Measurements from ENCODE around the gene FOXJ1.

FOXJ1 gene

DNA sequence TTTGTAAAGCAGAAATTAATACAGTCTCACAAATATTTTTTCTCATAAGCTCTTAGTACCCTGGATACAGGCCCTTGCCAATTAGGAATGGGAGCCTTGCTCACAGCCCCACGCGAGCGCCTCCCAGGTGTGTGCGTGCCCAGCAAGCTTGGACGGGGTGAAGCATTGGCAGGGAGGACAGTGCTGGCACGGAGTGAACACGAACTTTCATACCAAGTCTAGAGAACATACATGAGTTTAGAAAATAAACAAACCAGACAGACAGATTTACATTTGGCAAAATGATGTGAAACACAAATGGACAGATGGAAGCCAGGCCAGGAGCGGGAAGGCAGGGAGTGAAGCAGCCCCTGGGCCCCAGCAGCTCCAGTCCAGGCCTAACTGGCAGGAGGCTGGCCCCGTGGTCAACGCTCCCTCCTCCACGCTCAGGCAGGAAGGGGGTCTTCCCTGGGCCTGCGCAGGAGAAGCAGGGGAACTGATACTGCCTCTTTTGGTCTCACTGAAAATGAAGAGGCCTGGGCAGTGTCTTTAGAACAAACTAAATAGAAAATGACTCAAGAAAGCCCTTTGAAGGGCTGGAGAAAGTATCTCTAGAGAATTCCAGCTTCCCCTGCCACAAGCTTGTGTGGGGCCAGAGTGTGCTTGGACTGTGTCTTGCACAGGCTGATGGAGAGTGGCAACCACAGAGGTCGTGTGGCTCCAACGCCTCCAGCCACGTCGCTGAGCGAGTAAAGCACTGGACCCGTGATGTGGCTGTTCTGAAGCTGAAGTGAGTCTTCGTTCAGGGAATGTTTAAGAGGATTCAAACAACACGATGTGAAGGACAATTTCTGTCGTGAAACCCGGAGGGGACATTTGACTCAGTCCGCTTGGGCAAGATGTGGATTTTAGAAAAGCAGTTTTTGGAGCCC, 9.9 kb upstream of the FOXJ1 start:
- Histone ChIP-seq H3K36me3 (ENCODE audit: insufficient read depth) (no peaks in the 10 kb centered on the region), H3K9ac (no peak overlapping the region), H3K79me2 (ENCODE audit: insufficient read depth, low read depth) (no peaks in the 10 kb centered on the region), H2AFZ (ENCODE audit: low read depth) (no peak overlapping the region), H3K27ac (no peak overlapping the region), H3K4me3 (IDR thresholded peaks at IDR 0.05; ENCODE audit: insufficient read depth, low read depth, low read length) (no peak overlapping the region), H3K4me2 (no peak overlapping the region), H4K20me1 (ENCODE audit: insufficient read depth) (no peaks in the 10 kb centered on the region), H3K27me3 (ENCODE audit: insufficient read depth, low read depth) (no peaks in the 10 kb centered on the region), H3K4me1 (ENCODE audit: low read depth, poor library complexity, severe bottlenecking) (no peaks in the 10 kb centered on the region)
- TF ChIP-seq, protein P1, sequence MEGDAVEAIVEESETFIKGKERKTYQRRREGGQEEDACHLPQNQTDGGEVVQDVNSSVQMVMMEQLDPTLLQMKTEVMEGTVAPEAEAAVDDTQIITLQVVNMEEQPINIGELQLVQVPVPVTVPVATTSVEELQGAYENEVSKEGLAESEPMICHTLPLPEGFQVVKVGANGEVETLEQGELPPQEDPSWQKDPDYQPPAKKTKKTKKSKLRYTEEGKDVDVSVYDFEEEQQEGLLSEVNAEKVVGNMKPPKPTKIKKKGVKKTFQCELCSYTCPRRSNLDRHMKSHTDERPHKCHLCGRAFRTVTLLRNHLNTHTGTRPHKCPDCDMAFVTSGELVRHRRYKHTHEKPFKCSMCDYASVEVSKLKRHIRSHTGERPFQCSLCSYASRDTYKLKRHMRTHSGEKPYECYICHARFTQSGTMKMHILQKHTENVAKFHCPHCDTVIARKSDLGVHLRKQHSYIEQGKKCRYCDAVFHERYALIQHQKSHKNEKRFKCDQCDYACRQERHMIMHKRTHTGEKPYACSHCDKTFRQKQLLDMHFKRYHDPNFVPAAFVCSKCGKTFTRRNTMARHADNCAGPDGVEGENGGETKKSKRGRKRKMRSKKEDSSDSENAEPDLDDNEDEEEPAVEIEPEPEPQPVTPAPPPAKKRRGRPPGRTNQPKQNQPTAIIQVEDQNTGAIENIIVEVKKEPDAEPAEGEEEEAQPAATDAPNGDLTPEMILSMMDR (conservative IDR thresholded peaks at IDR 0.05; ENCODE audit: low read depth, low read length): no peak

DNA sequence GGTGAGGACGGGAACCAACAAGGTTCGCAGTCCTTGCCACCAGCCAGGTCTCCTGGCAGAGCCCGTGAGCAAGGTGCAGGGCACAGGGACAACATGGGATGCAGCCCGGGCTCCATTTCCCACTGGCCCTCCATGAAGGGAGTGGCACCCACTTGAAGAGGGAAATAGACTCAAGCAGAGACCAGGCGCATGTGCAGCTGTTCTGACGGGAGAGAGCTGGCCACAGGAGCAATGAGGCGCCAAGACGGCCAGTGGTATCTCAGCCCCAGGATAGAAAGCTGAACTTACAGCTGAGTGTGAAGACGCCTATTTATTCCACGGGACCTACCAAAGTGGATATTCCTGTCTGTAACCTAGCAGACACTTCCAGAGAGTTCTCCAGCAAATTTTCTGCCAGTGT, 8.2 kb upstream of the FOXJ1 start:
- H4K20me1 ChIP-seq (ENCODE audit: insufficient read depth): no peaks in the 10 kb centered on the region
- H3K27me3 ChIP-seq (ENCODE audit: insufficient read depth, low read depth): no peaks in the 10 kb centered on the region
- no peak overlapping the region for H3K4me3 ChIP-seq (IDR thresholded peaks at IDR 0.05; ENCODE audit: insufficient read depth, low read depth, low read length)
- H3K27ac ChIP-seq: no peak overlapping the region
- H3K79me2 ChIP-seq (ENCODE audit: insufficient read depth, low read depth): no peaks in the 10 kb centered on the region
- no peak overlapping the region for H3K4me2 ChIP-seq
- TF ChIP-seq, protein P1 (conservative IDR thresholded peaks at IDR 0.05; ENCODE audit: low read depth, low read length): no peak
- H3K9ac ChIP-seq: no peak overlapping the region
- no peaks in the 10 kb centered on the region for H3K36me3 ChIP-seq (ENCODE audit: insufficient read depth)
- H2AFZ ChIP-seq (ENCODE audit: low read depth): no peak overlapping the region
- no peaks in the 10 kb centered on the region for H3K4me1 ChIP-seq (ENCODE audit: low read depth, poor library complexity, severe bottlenecking)

DNA sequence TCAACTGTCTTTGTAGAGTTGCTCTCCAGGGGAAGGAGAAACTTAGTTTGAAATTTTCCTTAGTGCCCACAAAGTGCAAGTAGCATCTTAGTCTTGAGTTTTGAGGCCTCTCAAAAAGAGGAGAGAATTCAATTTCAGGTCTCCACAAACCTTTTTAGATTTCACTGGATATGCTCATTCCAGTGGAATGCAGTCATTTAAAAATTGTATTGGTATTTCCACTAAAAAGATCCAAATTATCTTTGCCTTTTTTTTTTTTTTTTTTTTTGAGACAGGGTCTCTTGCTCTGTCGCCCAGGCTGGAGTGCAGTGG, 6.9 kb upstream of the FOXJ1 start:
- H3K27ac ChIP-seq: no peak overlapping the region
- H2AFZ ChIP-seq (ENCODE audit: low read depth): no peak overlapping the region
- H3K4me3 ChIP-seq (IDR thresholded peaks at IDR 0.05; ENCODE audit: insufficient read depth, low read depth, low read length): no peak overlapping the region
- H3K36me3 ChIP-seq (ENCODE audit: insufficient read depth): no peaks in the 10 kb centered on the region
- no peaks in the 10 kb centered on the region for H4K20me1 ChIP-seq (ENCODE audit: insufficient read depth)
- H3K4me2 ChIP-seq: no peak overlapping the region
- no peak overlapping the region for H3K9ac ChIP-seq
- H3K79me2 ChIP-seq (ENCODE audit: insufficient read depth, low read depth): no peaks in the 10 kb centered on the region
- TF ChIP-seq, protein P1 (conservative IDR thresholded peaks at IDR 0.05; ENCODE audit: low read depth, low read length): peak; percentile 16; the same call in 1 of the 2 replicates
- H3K27me3 ChIP-seq (ENCODE audit: insufficient read depth, low read depth): no peaks in the 10 kb centered on the region
- no peaks in the 10 kb centered on the region for H3K4me1 ChIP-seq (ENCODE audit: low read depth, poor library complexity, severe bottlenecking)

DNA sequence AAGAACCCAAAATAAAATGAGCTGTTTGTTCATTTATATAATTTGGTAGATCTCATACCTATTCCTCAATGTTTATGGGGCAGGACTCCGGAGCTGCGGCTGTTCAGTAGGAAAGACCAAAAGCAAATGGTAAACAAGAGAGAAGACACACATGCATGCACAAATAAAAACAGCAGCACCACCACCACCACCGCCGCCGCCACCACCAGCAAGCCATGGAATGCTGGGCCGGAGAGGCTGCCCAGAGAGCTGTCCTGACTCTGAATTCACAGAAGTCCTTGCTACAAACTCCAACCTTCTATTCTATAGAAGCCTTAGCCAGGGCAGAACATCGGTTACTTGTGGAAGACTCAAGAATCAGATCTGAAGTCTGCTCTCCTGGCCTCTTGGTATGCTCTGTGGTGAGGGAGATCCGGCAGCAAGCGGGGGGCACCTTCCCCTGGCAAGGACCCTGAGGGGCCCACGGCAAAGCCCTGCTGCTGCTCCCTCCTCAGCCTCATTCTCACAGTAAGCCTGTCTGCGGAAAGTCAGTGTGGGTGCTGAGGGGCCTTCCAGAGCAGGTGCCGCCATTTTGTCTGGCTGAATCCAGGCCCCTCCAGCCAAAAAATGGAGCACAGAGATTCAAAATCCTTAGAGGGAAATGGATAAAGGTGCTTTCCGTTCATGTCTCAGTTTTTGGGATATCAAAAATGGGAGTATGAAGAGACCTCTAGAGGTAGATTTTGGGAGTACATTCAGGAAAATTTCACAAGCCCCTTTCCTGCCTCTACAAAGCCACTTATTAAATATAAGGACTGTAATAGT, 6.4 kb upstream of the FOXJ1 start:
- Histone ChIP-seq H2AFZ (ENCODE audit: low read depth) (no peak overlapping the region), H3K27ac (no peak overlapping the region), H3K4me2 (no peak overlapping the region), H3K9ac (no peak overlapping the region), H3K79me2 (ENCODE audit: insufficient read depth, low read depth) (no peaks in the 10 kb centered on the region), H3K27me3 (ENCODE audit: insufficient read depth, low read depth) (no peaks in the 10 kb centered on the region), H3K4me1 (ENCODE audit: low read depth, poor library complexity, severe bottlenecking) (no peaks in the 10 kb centered on the region), H4K20me1 (ENCODE audit: insufficient read depth) (no peaks in the 10 kb centered on the region), H3K4me3 (IDR thresholded peaks at IDR 0.05; ENCODE audit: insufficient read depth, low read depth, low read length) (no peak overlapping the region), H3K36me3 (ENCODE audit: insufficient read depth) (no peaks in the 10 kb centered on the region)
- TF ChIP-seq, protein P1 (conservative IDR thresholded peaks at IDR 0.05; ENCODE audit: low read depth, low read length): peak; percentile 72
